ENCODE measurements around the gene RBM48. TPM values are rescaled to one million over a fixed set of nuclear protein-coding genes. Genes with fewer than 3 reads are reported as not detected.

Gene RBM48
- total and polyA plus RNA-seq, 2 of the 8 experiments (the other 6 are each of a cell fraction or from before 2014, with no cell fraction given): 4.3 to 8.6 TPM

- 84% methylated on average over 5 of the region's 5 CpGs; no CpG with 5 or more reads in 1 of the 2 experiments for WGBS, 2 experiments (ENCODE audit: extremely low coverage in 1 of 2, insufficient coverage in 1 of 2, insufficient read length in 1 of 2, insufficient replicate concordance in 2 of 2, low coverage in 1 of 2, low lambda C conversion rate in 2 of 2, missing lambda C conversion rate in 1 of 2)
- ChIA-PET CTCF (ENCODE audit: partially characterized antibody) (no interaction called here), POLR2A (ENCODE audit: partially characterized antibody) (interaction anchor here (0.5 kb wide), 1 partner anchor 73 kb away, joined by 3 read pairs; no protein-coding TSS in a partner anchor)
- no peaks in the 10 kb centered on the region for H4K20me1 ChIP-seq (replicated peaks in 1 of 2; ENCODE audit: control insufficient read depth in 1 of 2, insufficient read depth in 2 of 2, low read length in 2 of 2)
- FAIRE-seq (no peak), DNase-seq (ENCODE audit: low read depth in 1 of 2, low spot score in 2 of 2) (no peak)
- no peak overlapping the region for H2AFZ ChIP-seq (ENCODE audit: low read length)
- no peaks in the 10 kb centered on the region for H3K27me3 ChIP-seq (replicated peaks in 1 of 4; ENCODE audit: control insufficient read depth in 3 of 4, extremely low read depth in 1 of 4, insufficient read depth in 3 of 4, low read length in 3 of 4)
- no peak overlapping the region for H2BK20ac ChIP-seq (ENCODE audit: low read length)
- H3K18ac ChIP-seq (ENCODE audit: extremely low read depth, low read length): no peak overlapping the region
- H3K9ac ChIP-seq (replicated peaks in 1 of 4; ENCODE audit: extremely low read depth in 1 of 4, low read depth in 3 of 4, low read length in 3 of 4): no peak overlapping the region
- no peak overlapping the region for H3K23ac ChIP-seq (ENCODE audit: insufficient read length)
- no peak for TF ChIP-seq CREB1 (IDR thresholded peaks at IDR 0.05)
- TF ChIP-seq ZNF274 (IDR thresholded peaks at IDR 0.05; ENCODE audit: borderline replicate concordance, extremely low read depth, low read length): no peak
- no peak for TF ChIP-seq KDM1A (IDR thresholded peaks at IDR 0.05; ENCODE audit: borderline replicate concordance, low read length)
- TF ChIP-seq SP1 (IDR thresholded peaks at IDR 0.05; ENCODE audit: low read depth, low read length): no peak
- H3K36me3 ChIP-seq (ENCODE audit: control insufficient read depth in 2 of 4, insufficient read depth in 4 of 4, low read length in 3 of 4): peaks cover 0 to 31% (median 3%) of the 10 kb centered on the region in 4 experiments; a peak in 3 of 8 replicates
- no peak overlapping the region for H4K91ac ChIP-seq (replicated peaks; ENCODE audit: insufficient read length, low read length)
- no peaks in the 10 kb centered on the region for H3K79me1 ChIP-seq (ENCODE audit: low read depth, low read length)
- no peak overlapping the region for H3K4ac ChIP-seq (replicated peaks; ENCODE audit: insufficient read length, low read depth, low read length)
- no peak overlapping the region for H4K8ac ChIP-seq (ENCODE audit: extremely low read depth, insufficient read depth, low read length)
- no peaks in the 10 kb centered on the region for H3K9me3 ChIP-seq (ENCODE audit: insufficient read depth in 2 of 2, low read depth in 1 of 2, low read length in 1 of 2)
- H3K4me2 ChIP-seq (ENCODE audit: insufficient read depth in 1 of 2, low read depth in 2 of 2, low read length in 2 of 2): no peak overlapping the region
- no peak overlapping the region for H4K5ac ChIP-seq (ENCODE audit: insufficient read length, low read depth, low read length)
- H2BK15ac ChIP-seq (ENCODE audit: low read length): no peak overlapping the region
- H3K27ac ChIP-seq (ENCODE audit: low read depth, low read length): no peak overlapping the region
- H2BK120ac ChIP-seq (replicated peaks; ENCODE audit: low read depth, low read length): no peak overlapping the region
- no peak overlapping the region for H3K56ac ChIP-seq (replicated peaks; ENCODE audit: insufficient read length, low read depth, low read length)
- no peak overlapping the region for H2BK5ac ChIP-seq (ENCODE audit: low read depth, low read length)
- H2AK5ac ChIP-seq (ENCODE audit: low read depth, low read length): no peak overlapping the region
- H3K79me2 ChIP-seq (ENCODE audit: control insufficient read depth in 1 of 2, insufficient read depth in 2 of 2, low read length in 2 of 2): no peaks in the 10 kb centered on the region
- H3K14ac ChIP-seq (ENCODE audit: insufficient read length): no peak overlapping the region
- H2BK12ac ChIP-seq (ENCODE audit: low read depth, low read length): no peak overlapping the region
- no peaks in the 10 kb centered on the region for H3K4me1 ChIP-seq (replicated peaks in 1 of 4; ENCODE audit: control insufficient read depth in 3 of 4, insufficient read depth in 4 of 4, low read length in 3 of 4)
- H3K23me2 ChIP-seq (ENCODE audit: low read depth, low read length): no peaks in the 10 kb centered on the region
- H3K4me3 ChIP-seq (ENCODE audit: extremely low read depth in 1 of 4, insufficient read depth in 2 of 4, low read depth in 3 of 4, low read length in 4 of 4): no peak overlapping the region
Observed at GRCh38 chr7:92508946-92509345, 19.6 kb upstream of the RBM48 start.

All from H1 (cell line).